Stomach (tissue), 4 donors: Measurements from ENCODE around the gene MED10.

Experiments
- POLR2A ChIP-seq, 4 donors: fragments of 450-650 bp; IDR thresholded peaks; one replicate each; pipeline ENCODE4 v1.6.1; 2016; ENCODE audit warnings: antibody characterized with exemption in 4 of 4, control low read depth in 2 of 4, mild to moderate bottlenecking in 1 of 4, moderate library complexity in 1 of 4
- POLR2AphosphoS5 ChIP-seq, 3 donors: sonication (generic); formaldehyde crosslinking; IDR thresholded peaks; one replicate each; pipeline ENCODE4 v1.6.1; 2016; ENCODE audit warnings: antibody characterized with exemption in 3 of 3
- TF ChIP-seq, protein P1 (sequence below), 7 experiments: fragments of 450-650 bp in 4 of 7; fragments of 200-600 bp in 3 of 7; sonication (generic) in 3 of 7; IDR thresholded peaks; one replicate each; pipeline ENCODE4 v1.5.1; 2016 to 2019; ENCODE audit warnings: antibody characterized with exemption in 7 of 7, control low read depth in 2 of 7, mild to moderate bottlenecking in 1 of 7

DNA sequence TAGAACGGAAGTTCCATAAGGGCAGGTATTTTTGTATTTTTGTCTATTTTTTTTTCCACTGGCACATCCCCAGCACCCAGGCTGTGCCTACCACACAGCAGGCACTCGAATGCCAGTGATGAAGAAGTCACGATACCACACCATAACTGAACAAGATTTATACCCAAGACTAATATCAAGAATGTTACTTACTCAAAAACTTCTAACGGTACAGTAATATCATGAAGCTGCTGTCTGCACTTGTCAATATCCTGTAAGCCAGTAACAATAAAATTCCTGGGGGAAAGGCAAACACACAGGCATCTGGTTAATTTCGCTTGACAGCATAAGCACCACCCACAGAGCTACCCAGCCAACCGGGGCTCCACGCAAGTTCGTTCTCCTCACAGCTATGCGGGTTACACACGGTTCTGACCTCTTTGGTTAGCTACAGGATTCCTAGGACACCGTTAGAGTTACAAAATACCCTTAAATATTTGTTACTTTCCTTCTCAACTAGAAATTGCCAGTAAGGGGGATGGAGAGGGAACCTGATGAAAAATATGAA, 1.3 kb downstream of the MED10 start:
- TF ChIP-seq, protein P1, sequence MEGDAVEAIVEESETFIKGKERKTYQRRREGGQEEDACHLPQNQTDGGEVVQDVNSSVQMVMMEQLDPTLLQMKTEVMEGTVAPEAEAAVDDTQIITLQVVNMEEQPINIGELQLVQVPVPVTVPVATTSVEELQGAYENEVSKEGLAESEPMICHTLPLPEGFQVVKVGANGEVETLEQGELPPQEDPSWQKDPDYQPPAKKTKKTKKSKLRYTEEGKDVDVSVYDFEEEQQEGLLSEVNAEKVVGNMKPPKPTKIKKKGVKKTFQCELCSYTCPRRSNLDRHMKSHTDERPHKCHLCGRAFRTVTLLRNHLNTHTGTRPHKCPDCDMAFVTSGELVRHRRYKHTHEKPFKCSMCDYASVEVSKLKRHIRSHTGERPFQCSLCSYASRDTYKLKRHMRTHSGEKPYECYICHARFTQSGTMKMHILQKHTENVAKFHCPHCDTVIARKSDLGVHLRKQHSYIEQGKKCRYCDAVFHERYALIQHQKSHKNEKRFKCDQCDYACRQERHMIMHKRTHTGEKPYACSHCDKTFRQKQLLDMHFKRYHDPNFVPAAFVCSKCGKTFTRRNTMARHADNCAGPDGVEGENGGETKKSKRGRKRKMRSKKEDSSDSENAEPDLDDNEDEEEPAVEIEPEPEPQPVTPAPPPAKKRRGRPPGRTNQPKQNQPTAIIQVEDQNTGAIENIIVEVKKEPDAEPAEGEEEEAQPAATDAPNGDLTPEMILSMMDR (IDR thresholded peaks at IDR 0.05), result no peak
- TF ChIP-seq POLR2AphosphoS5 (IDR thresholded peaks at IDR 0.05) (no peak), POLR2A (IDR thresholded peaks at IDR 0.05) (no peak)
